ENCODE results near the gene TNPO3.
"Not testable (repeated sequence)": the region's sequence is repeated elsewhere in the genome, so short reads cannot be mapped to it uniquely, and the experiment has no call there.

The TNPO3 gene

DNA sequence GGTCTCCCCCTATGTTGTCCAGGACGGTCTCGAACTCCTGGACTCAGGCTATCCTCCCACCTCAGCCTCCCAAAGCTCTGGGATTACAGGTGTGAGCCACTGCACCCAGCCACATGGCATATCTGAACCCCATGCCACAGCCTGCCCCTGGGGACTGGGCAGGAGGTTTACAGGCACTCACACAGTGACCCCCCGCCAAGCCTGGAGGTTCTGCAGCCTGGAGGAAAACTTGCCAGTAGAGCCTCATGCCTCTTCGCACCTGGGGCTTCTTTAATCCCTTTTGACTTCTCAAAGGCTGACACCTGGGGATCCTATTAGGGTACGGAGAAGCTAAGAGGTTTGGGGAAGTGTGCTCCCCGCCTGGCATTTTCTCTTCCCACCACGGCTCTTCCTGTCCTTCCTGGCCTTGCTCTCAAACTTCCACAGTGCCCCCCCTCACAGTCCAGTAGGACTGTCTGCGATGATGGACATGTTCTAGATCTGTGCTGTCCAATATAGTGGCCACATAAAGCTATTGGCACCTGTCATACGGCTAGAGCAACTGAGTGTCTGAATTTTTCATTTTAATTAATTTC lies 133.0 kb downstream of the TNPO3 start:
- no peak for DNase-seq (ENCODE audit: low read depth)

DNA sequence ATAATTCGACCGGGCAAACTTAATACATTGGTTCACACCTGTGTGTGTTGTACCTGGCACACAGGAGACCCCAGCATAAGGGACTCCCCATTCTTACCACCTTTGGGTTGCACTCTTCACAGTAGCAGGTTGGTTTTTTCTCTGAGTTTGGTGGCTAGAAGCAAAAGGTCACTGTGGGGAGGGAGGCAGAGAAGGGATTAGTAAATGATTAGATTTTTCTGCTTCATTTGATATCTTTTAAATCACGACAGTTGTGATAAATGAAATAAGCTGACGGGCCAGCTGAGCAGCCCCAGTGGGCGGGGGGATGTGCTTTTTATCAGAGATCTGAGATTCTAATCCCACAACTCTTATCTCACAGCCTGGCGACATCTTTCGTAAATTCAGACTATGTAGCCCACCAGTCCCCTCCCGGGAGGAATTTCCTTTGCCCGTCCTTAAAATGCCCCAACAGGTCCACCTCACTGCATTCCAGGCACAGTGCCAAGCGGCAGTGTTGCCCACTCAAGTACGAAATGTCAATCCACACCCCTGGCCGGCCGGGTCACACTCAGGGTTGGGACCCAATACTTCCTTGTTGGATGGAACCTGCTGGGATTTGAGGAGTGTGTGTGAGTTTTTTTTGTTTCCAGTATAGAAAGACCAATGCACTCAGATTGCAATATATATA lies 133.9 kb downstream of the TNPO3 start:
- DNase-seq (ENCODE audit: low read depth): no peak

DNA sequence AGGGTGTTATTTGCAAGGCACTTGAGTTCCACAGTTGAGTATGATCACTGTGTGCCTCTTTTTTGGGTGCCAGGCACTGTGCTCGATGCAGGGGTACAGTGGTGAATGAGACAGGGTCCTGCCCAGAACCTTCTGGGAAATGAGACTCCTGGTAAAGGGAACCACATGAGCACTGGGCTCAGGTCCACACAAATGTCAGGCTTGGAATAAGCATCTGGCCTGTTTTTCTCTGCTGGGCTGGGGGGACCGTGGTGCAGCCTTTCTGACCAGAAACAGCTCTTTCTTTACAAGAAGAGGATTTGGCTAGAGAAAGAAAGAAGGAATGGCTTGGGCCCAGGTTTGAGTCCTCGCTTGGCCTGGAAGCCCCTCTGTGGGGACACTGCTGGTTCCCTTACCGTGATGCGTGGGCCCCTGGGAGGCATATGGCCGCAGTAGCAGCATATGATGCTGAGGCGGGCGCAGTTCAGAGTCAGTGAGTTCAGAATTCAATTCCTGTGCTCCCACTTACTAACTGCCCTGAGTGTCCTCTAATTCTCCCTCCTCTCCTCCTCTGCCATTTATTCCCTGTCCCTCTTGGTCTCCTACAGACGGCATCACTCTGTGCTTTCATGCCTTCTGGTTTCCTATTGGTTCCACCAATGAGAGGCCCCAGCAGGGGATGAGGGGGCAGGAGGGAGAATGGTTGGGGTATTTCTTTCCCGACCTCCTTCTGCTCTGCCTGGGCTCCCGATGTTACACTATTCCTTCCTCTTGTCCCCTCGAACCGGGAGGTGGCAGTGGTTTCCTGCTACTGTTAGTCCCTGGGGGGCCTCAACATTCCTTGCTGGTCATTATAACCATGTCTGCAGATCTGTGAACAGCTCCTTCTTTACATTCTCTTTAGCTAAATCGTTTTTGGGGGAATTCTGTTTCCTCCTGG lies 134.8 kb downstream of the TNPO3 start:
- peak; percentile 10 for DNase-seq (ENCODE audit: low read depth)

DNA sequence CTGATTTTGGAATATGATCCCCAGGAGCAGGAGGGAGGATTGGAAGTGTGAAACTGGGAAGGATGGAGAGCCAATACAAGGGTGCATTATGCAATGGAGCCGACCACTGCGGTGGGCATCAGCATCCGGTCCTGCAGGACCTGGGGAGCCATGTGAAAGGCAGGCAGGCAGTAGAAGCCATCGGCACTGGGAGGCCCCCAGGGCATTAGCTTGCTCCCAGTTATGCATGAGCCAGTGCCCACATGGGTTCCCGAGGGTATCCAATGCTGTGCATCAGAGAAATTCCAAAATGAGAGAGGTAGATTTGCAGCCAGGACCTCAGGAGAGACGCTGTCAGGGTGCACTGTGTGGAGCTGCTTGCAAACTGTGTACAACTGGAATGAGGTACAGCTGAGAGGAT lies 135.7 kb downstream of the TNPO3 start:
- no peak for DNase-seq (ENCODE audit: low read depth)

DNA sequence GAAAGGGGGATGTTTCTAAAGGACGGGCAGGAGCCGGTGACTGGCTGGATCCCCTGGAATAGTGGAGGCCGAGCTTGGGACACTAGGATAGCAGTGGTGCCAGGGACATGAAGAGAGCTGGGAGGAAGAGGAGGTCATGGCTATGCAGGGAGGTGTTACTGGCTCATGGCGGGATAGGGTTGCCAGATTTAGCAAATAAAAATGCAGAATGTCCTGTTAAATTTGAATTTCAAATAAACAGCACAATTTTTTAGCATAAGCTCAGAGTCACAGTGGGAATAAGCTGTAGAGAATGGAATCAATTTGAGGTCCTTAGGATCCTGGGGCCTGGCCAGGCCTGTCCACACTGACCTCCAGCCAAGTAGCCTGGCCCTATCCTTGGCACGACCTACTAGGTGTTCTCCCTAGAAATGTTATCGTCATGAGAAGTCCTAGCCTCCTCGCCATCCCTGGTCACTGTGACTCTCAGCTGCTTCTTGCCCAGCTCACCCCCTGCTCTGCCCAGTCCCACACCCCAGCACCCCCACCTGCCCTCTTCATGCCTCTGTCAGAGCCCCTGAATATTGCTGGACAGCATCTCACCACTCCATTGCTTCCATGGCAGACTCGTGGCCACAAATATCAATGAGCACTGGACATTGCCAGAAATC lies 136.8 kb downstream of the TNPO3 start:
- DNase-seq (ENCODE audit: low read depth): no peak

DNA sequence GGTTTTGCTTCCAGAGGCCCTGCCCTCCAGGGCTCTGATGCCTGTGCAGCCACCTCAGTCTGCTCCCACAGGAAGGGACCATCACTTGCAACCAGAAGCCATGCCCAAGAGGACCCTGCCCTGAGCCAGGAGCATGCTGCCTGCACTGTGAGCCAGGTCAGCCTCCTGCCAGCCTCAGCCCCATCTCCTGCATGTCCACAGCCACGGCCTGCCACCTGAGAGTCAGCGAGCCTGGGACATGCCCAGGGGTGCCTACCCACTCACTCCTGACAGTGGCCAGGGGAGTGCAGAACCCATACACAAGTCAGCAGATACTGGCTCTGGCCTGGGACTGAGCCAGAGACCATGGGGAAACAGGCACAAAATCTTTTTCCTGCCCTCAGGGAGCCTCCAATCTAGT lies 137.8 kb downstream of the TNPO3 start:
- no peak for DNase-seq (ENCODE audit: low read depth)

GRCh38 chr7:128916643-128916915 lies 138.3 kb downstream of the TNPO3 start:
- DNase-seq (ENCODE audit: low read depth): no peak

- no peak for DNase-seq (ENCODE audit: low read depth)
Observed at GRCh38 chr7:128915841-128916642, 138.9 kb downstream of the TNPO3 start.

DNA sequence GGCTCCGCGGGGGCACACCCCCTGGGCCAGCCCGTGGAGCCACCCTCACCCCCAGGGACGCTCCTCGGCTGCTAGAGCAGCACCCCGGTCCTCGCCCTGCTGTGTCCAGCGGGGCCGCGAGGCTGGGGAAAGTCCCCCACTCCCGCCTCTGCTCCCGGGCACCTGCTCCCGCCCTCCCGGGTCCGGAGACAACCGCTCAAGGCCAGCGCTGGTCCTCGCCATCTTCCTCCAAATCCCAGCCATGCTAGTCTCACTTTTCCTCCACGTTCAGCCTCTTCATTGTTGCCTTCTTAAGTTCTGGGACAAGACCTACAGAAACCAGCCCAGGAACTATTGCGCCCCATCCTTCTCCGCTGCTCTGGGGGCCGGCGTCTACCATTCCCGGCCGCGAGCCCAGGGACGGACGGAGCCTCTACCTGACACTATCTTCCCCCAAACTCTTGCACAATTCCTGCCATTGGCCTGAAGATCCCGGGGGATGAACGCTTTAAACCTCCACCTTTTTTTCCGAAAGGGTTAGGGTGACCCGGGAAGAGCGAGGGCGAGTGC lies 139.6 kb downstream of the TNPO3 start:
- no peak for DNase-seq (ENCODE audit: low read depth)

- no peak for DNase-seq (ENCODE audit: low read depth)
Observed at GRCh38 chr7:128914566-128915151, 140.3 kb downstream of the TNPO3 start.

- DNase-seq (ENCODE audit: low read depth): no peak
Observed at GRCh38 chr7:128913870-128914565, 140.9 kb downstream of the TNPO3 start.

GRCh38 chr7:128912709-128913495 lies 142.0 kb downstream of the TNPO3 start:
- DNase-seq (ENCODE audit: low read depth): not testable (repeated sequence)

- DNase-seq (ENCODE audit: low read depth): no peak
Observed at GRCh38 chr7:128912281-128912680, 142.6 kb downstream of the TNPO3 start.

DNA sequence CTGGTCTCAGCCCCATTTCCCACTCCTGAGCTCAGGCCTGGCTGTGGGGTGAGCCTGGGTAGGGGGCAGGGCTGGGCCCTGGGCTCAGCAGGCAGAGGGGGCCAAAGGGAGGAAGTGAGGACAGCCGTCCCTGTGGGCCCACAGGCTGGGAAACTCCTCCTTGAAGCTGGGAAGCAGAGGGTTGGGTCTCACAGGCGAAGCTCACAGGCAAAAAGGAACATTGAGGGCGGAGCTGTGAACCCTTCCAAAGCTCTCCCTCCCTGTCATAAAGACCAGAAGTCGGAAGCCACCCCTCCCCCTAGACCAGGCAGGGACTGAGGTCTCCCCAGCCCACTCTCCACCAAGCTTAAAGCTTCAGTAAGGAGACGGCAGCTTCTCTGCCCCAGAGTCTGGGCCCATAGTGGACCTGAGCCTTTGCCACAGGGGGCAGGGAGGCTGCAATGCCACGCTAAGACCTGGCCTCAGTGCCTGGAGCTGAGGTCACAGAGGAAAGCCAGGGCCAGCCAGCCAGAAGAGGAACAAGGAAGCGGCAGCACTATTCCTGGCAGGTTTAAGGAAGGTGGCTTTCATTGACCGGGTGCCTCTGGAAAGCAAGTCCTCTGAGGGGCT lies 143.4 kb downstream of the TNPO3 start:
- no peak for DNase-seq (ENCODE audit: low read depth)

DNA sequence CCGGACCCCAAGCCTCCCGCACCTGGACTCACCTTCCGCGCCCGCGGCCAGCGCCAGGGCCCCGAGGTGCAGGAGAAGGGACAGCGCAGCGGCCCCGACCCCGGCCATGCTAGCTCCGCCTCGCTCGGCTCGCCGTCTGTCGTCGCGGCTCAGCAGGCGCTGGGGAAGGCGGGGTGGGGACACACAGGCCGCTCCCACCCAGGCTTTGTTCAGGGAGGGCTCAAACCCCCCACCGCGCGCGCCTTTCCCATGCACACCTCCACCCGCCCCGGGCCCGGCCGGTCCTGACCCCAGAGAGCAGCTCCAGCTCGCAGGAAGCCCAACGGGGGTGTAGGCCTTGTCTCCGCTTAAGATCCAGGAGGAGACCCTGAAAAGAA lies 144.4 kb downstream of the TNPO3 start, which contains the start of gene KCP:
Gene KCP (minus strand): TSS at position 141 of the 377 bp plus-strand sequence. CDS start 33 bp downstream, at position 108.
- no peak for DNase-seq (ENCODE audit: low read depth)

DNA sequence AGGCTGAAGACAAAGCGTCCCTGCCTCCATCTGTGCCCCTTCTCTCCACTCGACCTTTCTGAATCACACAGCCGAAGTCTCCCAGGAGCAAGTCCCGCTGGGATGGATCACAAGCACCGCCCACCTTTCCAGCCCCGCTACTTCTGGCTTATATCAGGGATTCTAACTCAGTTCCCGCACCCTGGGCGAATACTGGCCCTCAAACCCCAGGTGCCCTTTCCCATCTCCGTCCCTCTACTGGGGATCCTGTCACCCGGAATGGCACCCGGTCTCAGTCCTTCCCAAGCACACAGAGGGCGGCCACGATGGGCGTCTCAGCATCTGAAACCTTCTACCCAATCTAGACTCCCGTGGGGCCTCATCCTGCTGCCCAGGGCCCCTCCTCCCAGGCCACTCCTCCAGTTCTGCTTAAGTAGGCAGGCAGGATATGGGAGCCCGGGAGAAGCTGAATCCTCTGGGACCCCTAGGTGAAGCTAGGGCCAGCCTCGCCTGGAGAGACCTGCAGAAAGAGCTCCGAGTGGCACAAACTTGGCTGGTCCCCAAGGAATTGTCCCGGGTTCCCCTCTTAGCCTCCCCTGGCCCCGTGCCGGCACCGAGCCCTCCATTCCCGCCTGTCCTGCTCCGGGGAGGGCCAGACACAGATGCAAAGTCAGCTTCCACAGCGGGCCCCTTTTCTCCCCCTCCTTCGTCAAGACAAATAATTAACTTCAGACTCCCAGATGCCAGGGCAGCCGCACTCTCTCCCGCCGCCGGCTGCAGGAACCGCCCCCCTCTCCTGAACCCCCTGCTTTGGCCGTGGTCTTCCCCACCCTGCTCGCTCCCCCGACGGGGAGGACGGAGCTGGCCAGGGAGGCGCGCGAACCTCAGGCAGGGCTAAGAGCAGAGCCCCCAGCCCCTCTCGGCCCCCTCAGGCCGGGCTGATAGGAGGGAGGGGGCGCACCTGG lies 145.0 kb downstream of the TNPO3 start:
- peak; percentile 69 for DNase-seq (ENCODE audit: low read depth)

DNA sequence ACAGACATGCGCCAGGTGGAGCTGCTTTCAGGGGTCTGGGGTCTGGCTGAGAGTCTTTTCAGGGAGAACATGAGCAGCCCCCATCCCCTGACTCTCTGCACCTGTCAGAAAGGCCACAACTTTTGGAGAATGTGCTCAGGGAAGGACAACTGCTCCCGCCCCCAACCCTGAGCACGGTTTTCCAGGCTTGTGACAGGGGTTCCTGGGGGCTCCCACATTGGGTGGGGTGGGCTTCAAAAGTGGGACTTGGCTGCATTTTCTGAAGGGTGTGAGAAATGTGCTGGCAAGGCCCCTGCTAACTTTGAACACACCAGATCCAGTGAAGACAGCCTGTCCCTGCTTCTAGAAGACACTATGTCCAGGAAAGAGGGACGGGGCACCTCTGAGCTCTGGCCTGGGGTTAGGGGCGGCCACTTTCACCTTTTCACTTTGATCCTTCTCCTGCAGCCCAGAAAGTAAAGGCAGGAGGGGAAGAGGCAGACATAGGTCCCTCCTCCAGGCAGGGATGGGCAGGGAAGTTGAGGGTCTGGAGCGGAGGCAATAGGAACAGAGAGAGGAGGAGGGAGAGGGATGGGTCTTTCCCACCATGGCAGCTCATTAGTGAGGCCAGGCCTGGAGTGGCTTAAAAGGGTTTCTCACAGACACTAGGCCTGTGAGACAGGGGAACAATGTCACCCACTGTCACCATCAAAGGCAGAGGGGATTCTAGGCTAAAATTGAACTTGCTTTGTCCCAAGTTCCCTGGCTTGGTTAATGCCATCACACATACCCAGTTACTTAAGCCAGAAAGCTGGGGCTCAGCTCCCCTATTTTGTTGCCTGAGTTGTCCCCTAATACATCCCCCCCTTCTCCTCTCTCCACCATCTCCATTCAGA lies 145.9 kb downstream of the TNPO3 start:
- no peak for DNase-seq (ENCODE audit: low read depth)

All from ELR (cell line).